Hepatocyte (in vitro differentiated cells): Measurements from ENCODE around the gene FARP1. TPM values are rescaled to one million over a fixed set of nuclear protein-coding genes. Genes with fewer than 3 reads are reported as not detected.

ENCODE experiments used
- DNase-seq: peaks from one replicate; pipeline ENCODE4 v3.0.0-alpha.2; 2016; ENCODE audit warnings: low spot score
- H2AFZ ChIP-seq: fragments of 200-600 bp; sonication (generic); 2 replicates; pipeline ENCODE4 v1.6.0; 2016; ENCODE audit warnings: antibody characterized with exemption, mild to moderate bottlenecking
- H3K27ac ChIP-seq: fragments of 200-600 bp; sonication (generic); 2 replicates; pipeline ENCODE4 v1.5.1; 2016; ENCODE audit warnings: mild to moderate bottlenecking
- H3K27me3 ChIP-seq: fragments of 200-600 bp; sonication (generic); 2 replicates; pipeline ENCODE4 v1.6.1; 2016
- H3K36me3 ChIP-seq: fragments of 200-600 bp; sonication (generic); replicated peaks from 2 replicates; pipeline ENCODE4 v1.5.1; 2016; ENCODE audit warnings: low read depth; ENCODE audit not compliant: insufficient read depth
- H3K4me1 ChIP-seq: fragments of 200-600 bp; sonication (generic); 2 replicates; pipeline ENCODE4 v1.5.1; 2016; ENCODE audit warnings: mild to moderate bottlenecking, moderate library complexity; ENCODE audit not compliant: insufficient read depth
- H3K4me2 ChIP-seq: fragments of 200-600 bp; sonication (generic); 2 replicates; pipeline ENCODE4 v1.6.0; 2016
- H3K4me3 ChIP-seq: fragments of 200-600 bp; sonication (generic); 2 replicates; pipeline ENCODE4 v1.5.1; 2016; ENCODE audit warnings: mild to moderate bottlenecking
- H3K79me2 ChIP-seq: fragments of 200-600 bp; sonication (generic); 2 replicates; pipeline ENCODE4 v1.6.0; 2017; ENCODE audit warnings: mild to moderate bottlenecking
- H3K9me2 ChIP-seq: fragments of 200-600 bp; sonication (generic); replicated peaks from 2 replicates; pipeline ENCODE4 v1.6.0; 2017; ENCODE audit warnings: mild to moderate bottlenecking; ENCODE audit not compliant: insufficient read depth
- H3K9me3 ChIP-seq: fragments of 200-600 bp; sonication (generic); 2 replicates; pipeline ENCODE4 v1.5.1; 2016; ENCODE audit warnings: low read depth, mild to moderate bottlenecking
- H4K20me1 ChIP-seq: fragments of 200-600 bp; sonication (generic); 2 replicates; pipeline ENCODE4 v1.6.0; 2016; ENCODE audit warnings: mild to moderate bottlenecking; ENCODE audit not compliant: insufficient read depth, poor library complexity, severe bottlenecking
- EZH2 ChIP-seq: fragments of 200-600 bp; sonication (generic); IDR thresholded peaks from 2 replicates; pipeline ENCODE4 v1.6.1; 2016; ENCODE audit warnings: antibody characterized with exemption, mild to moderate bottlenecking, borderline replicate concordance
- EZH2phosphoT487 ChIP-seq: fragments of 200-600 bp; sonication (generic); IDR thresholded peaks from one replicate; pipeline ENCODE4 v1.6.1; 2018; ENCODE audit warnings: antibody characterized with exemption, mild to moderate bottlenecking, low read depth, moderate library complexity; ENCODE audit not compliant: unreplicated experiment, severe bottlenecking
- WGBS: methylation state at CpG from one replicate; pipeline ENCODE4 v1.1.6; 2016; ENCODE audit warnings: low lambda C conversion rate; ENCODE audit errors: missing lambda C conversion rate; 5-methylcytosine and 5-hydroxymethylcytosine counted together
- polyA plus RNA-seq: library from polyadenylated mRNA; unstranded; fragments of >200 nt; fragmentation: Nextera tagmentation; extraction: Ambion mirVana; gene quantifications from 2 replicates; pipeline ENCODE4 v1.2.1, GENCODE V29; 2016
- total RNA-seq: library from RNA; depleted of rRNA; stranded (reverse); fragments of >200 nt; gene quantifications from 2 replicates; pipeline ENCODE4 v1.2.3, GENCODE V29; 2014
- TF ChIP-seq, protein P1 (sequence below): fragments of 200-600 bp; sonication (generic); IDR thresholded peaks from 2 replicates; pipeline ENCODE4 v1.5.1; 2016; ENCODE audit warnings: antibody characterized with exemption, mild to moderate bottlenecking; ENCODE audit not compliant: poor library complexity

FARP1 gene
- total and polyA plus RNA-seq, 2 experiments from 2014 or later, result 35.5 to 68.7 TPM

DNA sequence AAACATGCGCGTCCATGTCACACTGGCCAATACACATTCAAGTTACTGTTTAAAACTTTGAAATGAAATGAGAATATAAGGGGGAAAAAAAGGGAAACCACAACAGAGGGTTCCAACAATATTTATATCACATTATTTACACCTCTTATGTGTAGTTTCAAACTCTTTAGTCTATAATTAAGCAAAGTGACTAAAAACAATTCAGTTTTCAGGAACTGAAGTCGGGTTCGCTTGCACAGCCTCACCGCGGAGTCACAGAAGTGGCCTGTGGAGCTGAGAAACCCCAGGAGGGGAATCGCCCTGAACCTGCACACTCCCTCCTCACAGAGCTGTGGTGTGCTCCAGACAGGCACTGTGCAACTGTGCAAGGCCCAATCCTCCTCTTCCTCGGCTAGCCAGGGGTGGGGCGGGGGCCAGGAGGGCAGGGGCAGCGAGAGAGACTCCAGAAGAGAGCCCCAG, 358.1 kb downstream of the FARP1 start:
- peaks cover 22% of the 10 kb centered on the region for H3K4me1 ChIP-seq

DNA sequence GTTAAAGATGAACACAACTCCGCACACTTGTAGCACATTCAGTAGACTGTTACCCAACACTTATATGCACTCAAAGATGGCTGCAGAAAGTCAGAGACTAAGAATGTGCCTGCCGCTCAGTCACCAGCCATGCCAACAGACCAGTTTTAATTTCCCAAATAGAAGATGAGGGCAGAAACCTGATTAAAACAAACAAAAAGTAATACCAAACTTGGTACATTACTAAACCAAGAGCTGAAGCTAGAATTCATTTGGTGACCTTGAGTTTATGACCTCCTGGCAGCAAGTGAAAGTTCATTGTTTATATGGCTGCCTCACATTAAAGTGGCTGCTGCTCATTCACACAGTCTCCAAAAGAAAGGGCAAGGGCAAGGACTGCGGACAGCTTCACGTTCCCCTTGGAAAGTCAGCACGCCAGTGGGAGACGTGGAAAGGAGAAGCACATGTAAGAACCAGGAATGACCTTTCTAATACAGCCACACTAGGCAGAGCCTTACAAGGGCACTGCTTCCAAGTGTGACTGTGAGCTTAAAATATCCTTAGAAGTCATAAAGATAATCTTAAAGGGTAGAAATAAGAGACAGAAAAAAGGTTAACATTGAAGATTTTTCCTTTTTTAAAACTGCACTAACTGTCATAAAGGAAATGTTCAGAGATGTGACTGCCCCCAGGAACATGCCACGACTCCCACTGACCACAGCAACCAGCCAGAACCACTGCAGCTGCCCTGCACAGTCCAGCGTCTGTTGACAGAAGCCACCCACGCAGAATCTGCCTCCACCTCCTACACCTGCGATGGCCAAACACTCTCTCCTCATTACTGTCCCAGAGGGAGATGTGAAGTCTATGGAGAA, 360.5 kb downstream of the FARP1 start:
- Histone ChIP-seq H3K4me1 (peaks cover 25% of the 10 kb centered on the region), H3K27ac (no peak overlapping the region), H3K4me2 (peak overlapping the region; percentile 25), H3K27me3 (no peaks in the 10 kb centered on the region), H3K79me2 (peaks cover 100% of the 10 kb centered on the region), H2AFZ (no peak overlapping the region), H3K9me2 (no peaks in the 10 kb centered on the region), H3K36me3 (no peaks in the 10 kb centered on the region), H3K4me3 (no peak overlapping the region), H4K20me1 (peaks cover 58% of the 10 kb centered on the region), H3K9me3 (no peaks in the 10 kb centered on the region)
- WGBS, result 76% methylated on average over 10 of the region's 10 CpGs
- TF ChIP-seq, protein P1, sequence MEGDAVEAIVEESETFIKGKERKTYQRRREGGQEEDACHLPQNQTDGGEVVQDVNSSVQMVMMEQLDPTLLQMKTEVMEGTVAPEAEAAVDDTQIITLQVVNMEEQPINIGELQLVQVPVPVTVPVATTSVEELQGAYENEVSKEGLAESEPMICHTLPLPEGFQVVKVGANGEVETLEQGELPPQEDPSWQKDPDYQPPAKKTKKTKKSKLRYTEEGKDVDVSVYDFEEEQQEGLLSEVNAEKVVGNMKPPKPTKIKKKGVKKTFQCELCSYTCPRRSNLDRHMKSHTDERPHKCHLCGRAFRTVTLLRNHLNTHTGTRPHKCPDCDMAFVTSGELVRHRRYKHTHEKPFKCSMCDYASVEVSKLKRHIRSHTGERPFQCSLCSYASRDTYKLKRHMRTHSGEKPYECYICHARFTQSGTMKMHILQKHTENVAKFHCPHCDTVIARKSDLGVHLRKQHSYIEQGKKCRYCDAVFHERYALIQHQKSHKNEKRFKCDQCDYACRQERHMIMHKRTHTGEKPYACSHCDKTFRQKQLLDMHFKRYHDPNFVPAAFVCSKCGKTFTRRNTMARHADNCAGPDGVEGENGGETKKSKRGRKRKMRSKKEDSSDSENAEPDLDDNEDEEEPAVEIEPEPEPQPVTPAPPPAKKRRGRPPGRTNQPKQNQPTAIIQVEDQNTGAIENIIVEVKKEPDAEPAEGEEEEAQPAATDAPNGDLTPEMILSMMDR, result no peak
- TF ChIP-seq EZH2phosphoT487 (no peak), EZH2 (no peak)
- no peak for DNase-seq

More for the DNA sequence above, 358.1 kb downstream of the FARP1 start:
- no peak overlapping the region for H2AFZ ChIP-seq
- DNase-seq, result no peak
- H3K4me2 ChIP-seq, result no peak overlapping the region
- no peak overlapping the region for H3K27ac ChIP-seq
- peaks cover 47% of the 10 kb centered on the region for H4K20me1 ChIP-seq
- 97% methylated on average over 10 of the region's 10 CpGs for WGBS
- no peaks in the 10 kb centered on the region for H3K27me3 ChIP-seq
- TF ChIP-seq EZH2phosphoT487, result no peak
- TF ChIP-seq, protein P1, result no peak
- no peak for TF ChIP-seq EZH2
- H3K79me2 ChIP-seq, result peaks cover 100% of the 10 kb centered on the region
- no peaks in the 10 kb centered on the region for H3K9me3 ChIP-seq
- no peaks in the 10 kb centered on the region for H3K36me3 ChIP-seq
- no peak overlapping the region for H3K4me3 ChIP-seq
- no peaks in the 10 kb centered on the region for H3K9me2 ChIP-seq

DNA sequence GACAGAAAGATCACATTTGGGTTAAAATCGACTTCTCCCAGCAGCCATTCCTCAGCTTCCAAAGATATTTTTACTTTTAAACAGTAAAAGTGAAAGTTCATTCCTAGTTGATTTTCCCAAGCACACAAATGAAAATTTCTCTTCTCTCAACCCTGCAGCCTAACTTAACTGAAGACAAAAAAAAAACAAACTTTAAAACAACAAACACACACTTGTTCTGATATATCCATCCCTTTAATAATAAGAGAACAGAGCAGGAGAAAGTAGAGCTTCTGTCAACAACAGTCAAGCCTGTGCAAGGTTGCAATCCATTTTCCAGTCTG, 361.1 kb downstream of the FARP1 start:
- no peak for DNase-seq
- H4K20me1 ChIP-seq, result peaks cover 58% of the 10 kb centered on the region
- no peak overlapping the region for H2AFZ ChIP-seq
- 75% methylated on average over 1 of the region's 1 CpG for WGBS
- TF ChIP-seq EZH2 (no peak), EZH2phosphoT487 (no peak)
- TF ChIP-seq, protein P1, result no peak
- no peak overlapping the region for H3K4me3 ChIP-seq
- H3K79me2 ChIP-seq, result peaks cover 100% of the 10 kb centered on the region
- no peaks in the 10 kb centered on the region for H3K9me3 ChIP-seq
- H3K9me2 ChIP-seq, result no peaks in the 10 kb centered on the region
- no peaks in the 10 kb centered on the region for H3K36me3 ChIP-seq
- no peaks in the 10 kb centered on the region for H3K27me3 ChIP-seq
- peak overlapping the region; percentile 25 for H3K4me2 ChIP-seq
- H3K4me1 ChIP-seq, result peaks cover 29% of the 10 kb centered on the region
- no peak overlapping the region for H3K27ac ChIP-seq
